Nephron progenitor cell (in vitro differentiated cells): Measurements from ENCODE around the gene ZNF584.

Experiments used
- DNase-seq: peaks from one replicate; pipeline ENCODE4 v3.0.0; 2021
- H3K27ac Mint-ChIP-seq: 2 replicates; pipeline ENCODE4 v1.8.0; 2021; ENCODE audit warnings: mild to moderate bottlenecking, moderate library complexity, mixed read lengths
- H3K27me3 Mint-ChIP-seq: 2 replicates; pipeline ENCODE4 v1.8.0; 2021; ENCODE audit warnings: mild to moderate bottlenecking, low read depth, mixed read lengths; ENCODE audit not compliant: poor library complexity
- H3K36me3 Mint-ChIP-seq: 2 replicates; pipeline ENCODE4 v1.8.0; 2021; ENCODE audit warnings: low read depth, mixed read lengths
- H3K4me1 Mint-ChIP-seq: 2 replicates; pipeline ENCODE4 v1.8.0; 2021; ENCODE audit warnings: mixed read lengths
- H3K4me3 Mint-ChIP-seq: 2 replicates; pipeline ENCODE4 v1.8.0; 2021; ENCODE audit warnings: mild to moderate bottlenecking, moderate library complexity, mixed read lengths
- H3K9me3 Mint-ChIP-seq: 2 replicates; pipeline ENCODE4 v1.8.0; 2021; ENCODE audit warnings: mild to moderate bottlenecking, moderate library complexity, mixed read lengths
- TF ChIP-seq, protein P1 (sequence below): fragments of 200-600 bp; sonication (generic); IDR thresholded peaks from 2 replicates; pipeline ENCODE4 v1.5.0; 2021; ENCODE audit warnings: antibody characterized with exemption

The ZNF584 gene

DNA sequence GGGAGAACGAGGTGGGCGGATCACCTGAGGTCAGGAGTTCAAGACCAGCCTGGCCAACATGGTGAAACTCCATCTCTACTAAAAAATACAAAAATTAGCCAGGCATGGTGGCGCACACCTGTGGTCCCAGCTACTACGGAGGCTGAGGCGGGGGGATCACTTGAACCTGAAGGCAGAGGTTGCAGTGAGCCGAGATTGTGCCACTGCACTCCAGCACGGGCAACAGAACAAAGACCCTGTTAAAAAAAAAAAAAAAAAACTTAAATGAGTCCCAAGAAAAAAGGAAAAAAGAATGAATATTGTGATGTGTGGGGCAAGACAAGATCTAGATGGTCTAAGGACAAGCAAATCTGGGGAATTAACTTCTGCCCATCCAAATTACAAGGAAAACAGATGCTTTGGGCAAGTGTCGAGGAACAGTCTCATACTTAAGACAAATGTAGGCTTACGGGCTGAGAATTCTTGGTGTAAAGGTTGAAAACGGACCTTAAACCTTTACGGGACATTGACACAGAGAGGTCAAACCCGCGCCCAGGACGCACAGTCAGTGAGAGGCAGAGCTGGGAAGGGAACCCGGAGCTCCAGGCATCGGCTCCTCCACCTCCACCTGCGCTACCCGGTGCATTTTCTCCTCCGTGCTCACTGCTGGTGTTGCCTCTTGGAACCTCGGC is 57.8 kb downstream of the ZNF584 start:
- no peak for DNase-seq
- Mint-ChIP-seq H3K9me3 (no peaks in the 10 kb centered on the region), H3K27ac (no peak overlapping the region), H3K36me3 (no peaks in the 10 kb centered on the region), H3K4me3 (peak overlapping the region; percentile 87), H3K4me1 (peaks cover 23% of the 10 kb centered on the region), H3K27me3 (peaks cover 26% of the 10 kb centered on the region)
- TF ChIP-seq, protein P1, sequence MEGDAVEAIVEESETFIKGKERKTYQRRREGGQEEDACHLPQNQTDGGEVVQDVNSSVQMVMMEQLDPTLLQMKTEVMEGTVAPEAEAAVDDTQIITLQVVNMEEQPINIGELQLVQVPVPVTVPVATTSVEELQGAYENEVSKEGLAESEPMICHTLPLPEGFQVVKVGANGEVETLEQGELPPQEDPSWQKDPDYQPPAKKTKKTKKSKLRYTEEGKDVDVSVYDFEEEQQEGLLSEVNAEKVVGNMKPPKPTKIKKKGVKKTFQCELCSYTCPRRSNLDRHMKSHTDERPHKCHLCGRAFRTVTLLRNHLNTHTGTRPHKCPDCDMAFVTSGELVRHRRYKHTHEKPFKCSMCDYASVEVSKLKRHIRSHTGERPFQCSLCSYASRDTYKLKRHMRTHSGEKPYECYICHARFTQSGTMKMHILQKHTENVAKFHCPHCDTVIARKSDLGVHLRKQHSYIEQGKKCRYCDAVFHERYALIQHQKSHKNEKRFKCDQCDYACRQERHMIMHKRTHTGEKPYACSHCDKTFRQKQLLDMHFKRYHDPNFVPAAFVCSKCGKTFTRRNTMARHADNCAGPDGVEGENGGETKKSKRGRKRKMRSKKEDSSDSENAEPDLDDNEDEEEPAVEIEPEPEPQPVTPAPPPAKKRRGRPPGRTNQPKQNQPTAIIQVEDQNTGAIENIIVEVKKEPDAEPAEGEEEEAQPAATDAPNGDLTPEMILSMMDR, result no peak

DNA sequence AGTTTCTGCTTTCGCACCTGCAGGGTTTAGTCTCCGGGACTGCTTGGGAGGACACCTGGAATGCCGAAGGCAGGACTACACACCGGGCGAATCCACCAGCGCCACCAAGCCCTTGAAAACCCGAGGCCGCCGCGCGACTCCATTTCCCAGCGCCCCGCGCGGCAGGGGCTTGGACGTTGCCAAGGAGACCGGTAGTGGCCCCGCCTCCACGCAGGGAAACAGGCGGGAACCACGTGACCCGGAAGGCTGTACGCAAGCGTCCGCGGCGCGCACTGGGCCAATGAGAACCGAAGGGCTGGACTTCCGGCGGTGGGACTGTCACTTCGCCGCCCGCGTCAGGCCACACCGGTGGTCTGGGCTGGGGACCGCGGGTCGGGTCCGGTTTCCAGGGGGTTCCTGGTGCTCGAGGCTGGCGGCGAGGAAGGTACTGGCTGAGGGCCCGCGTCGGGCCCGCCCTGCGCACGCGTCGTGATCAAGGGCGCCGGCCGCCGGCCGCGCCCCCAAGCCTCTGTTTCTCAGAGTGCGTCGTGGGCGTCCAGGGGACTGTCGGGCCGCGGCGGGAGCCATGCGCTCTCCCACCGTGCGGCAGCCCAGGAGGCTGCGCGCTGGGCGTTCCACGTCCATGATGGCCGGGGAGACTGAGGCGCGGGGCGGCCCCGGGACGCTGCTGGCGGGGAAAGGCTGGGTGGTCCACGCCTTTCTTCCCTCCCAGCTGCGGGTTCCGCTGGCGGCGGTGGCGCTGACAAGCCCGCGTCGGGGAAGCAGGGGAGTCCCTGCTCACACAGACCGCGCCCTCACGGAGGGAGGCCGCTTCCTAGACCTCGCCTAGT is 58.5 kb downstream of the ZNF584 start, which contains the start of gene ZNF324:
TSS of gene ZNF324 (plus strand) at position 321 of the 830 bp plus-strand sequence. CDS start 2,106 bp downstream, outside the sequence.
- Mint-ChIP-seq H3K27me3 (peaks cover 26% of the 10 kb centered on the region), H3K9me3 (no peaks in the 10 kb centered on the region), H3K4me1 (peaks cover 23% of the 10 kb centered on the region), H3K36me3 (no peaks in the 10 kb centered on the region), H3K27ac (peak within 1 kb of the TSS; percentile 92), H3K4me3 (peak within 1 kb of the TSS; percentile 87)
- peak; percentile 99 for DNase-seq
- TF ChIP-seq, protein P1, result no peak
